ENCODE measurements around the gene SUPT6H. TPM values are rescaled to one million over a fixed set of nuclear protein-coding genes. Genes with fewer than 3 reads are reported as not detected.

Gene SUPT6H
- total and polyA plus RNA-seq, 2 experiments from 2014 or later, result 32.6 to 50.8 TPM

DNA sequence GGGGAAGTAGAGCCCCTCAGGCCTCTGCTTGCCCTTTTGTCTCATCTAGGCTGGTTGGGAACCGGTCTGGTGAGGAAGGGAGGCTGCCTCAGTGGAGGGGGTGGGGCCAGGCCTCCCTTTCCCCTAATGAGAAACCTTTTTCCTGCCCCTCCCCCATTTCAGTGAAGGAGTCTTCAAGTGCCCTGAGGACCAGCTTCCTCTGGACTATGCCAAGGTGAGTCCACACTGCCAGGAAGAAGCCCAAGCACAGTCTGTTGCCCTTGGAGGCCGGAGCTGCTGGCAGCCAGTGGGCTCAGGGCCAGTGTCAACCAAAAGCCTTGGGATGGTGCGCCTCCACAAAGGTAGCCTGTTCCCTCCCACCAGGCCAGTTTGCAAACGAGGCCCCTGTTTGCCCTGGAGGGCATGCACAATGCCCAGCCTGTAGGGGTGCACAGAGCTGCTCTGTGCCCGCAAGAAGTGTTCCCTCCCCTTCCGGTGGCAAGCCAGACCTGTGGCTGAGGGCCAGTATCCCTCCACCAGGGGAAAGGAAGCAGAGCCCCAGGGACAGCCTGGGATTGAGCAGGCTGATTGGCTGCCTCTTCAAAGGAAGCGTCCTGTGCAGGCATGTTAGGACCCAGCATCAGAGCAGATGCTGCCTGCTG lies 85.2 kb downstream of the SUPT6H start:
- Histone ChIP-seq H4K20me1 (ENCODE audit: insufficient read depth, poor library complexity, severe bottlenecking) (peaks cover 49% of the 10 kb centered on the region), H3K36me3 (replicated peaks; ENCODE audit: insufficient read depth, low read depth) (no peaks in the 10 kb centered on the region)

DNA sequence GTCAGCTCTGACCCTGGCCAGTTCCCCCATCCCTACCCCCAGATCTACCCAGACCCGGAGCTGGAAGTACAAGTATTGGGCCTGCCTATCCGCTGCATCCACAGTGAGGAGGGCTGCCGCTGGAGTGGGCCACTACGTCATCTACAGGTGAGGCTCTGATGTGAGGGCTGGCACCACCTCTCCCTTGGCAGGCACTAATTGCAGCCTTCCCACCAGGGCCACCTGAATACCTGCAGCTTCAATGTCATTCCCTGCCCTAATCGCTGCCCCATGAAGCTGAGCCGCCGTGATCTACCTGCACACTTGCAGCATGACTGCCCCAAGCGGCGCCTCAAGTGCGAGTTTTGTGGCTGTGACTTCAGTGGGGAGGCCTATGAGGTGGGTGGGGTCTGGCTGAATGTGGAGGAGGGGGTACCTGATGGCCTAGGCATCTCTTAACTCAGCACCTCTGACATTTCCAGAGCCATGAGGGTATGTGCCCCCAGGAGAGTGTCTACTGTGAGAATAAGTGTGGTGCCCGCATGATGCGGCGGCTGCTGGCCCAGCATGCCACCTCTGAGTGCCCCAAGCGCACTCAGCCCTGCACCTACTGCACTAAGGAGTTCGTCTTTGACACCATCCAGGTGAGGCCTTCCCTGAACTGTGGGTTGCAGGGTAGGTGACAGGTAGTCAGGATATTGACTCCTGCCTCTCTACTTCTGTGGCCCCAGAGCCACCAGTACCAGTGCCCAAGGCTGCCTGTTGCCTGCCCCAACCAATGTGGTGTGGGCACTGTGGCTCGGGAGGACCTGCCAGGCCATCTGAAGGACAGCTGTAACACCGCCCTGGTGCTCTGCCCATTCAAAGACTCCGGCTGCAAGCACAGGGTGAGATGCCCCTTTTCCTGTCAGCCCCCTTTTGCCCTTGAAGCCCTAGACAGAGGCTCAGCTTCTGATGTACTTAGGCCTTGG lies 86.1 kb downstream of the SUPT6H start:
- Histone ChIP-seq H2AFZ (no peak overlapping the region), H3K4me2 (no peak overlapping the region), H3K9me3 (ENCODE audit: low read depth) (no peaks in the 10 kb centered on the region), H3K4me1 (ENCODE audit: insufficient read depth) (peaks cover 23% of the 10 kb centered on the region), H4K20me1 (ENCODE audit: insufficient read depth, poor library complexity, severe bottlenecking) (peaks cover 49% of the 10 kb centered on the region), H3K27ac (peak overlapping the region; percentile 100), H3K79me2 (peaks cover 64% of the 10 kb centered on the region), H3K4me3 (no peak overlapping the region), H3K27me3 (no peaks in the 10 kb centered on the region), H3K9me2 (replicated peaks; ENCODE audit: insufficient read depth) (no peaks in the 10 kb centered on the region), H3K36me3 (replicated peaks; ENCODE audit: insufficient read depth, low read depth) (no peaks in the 10 kb centered on the region)
- DNase-seq (ENCODE audit: low spot score), result no peak
- 92% methylated on average over 18 of the region's 18 CpGs for WGBS (ENCODE audit: low lambda C conversion rate, missing lambda C conversion rate)
- TF ChIP-seq EZH2phosphoT487 (IDR thresholded peaks at IDR 0.05; ENCODE audit: low read depth, severe bottlenecking, unreplicated experiment) (no peak), EZH2 (IDR thresholded peaks at IDR 0.05; ENCODE audit: borderline replicate concordance) (no peak)
- TF ChIP-seq, protein P1, sequence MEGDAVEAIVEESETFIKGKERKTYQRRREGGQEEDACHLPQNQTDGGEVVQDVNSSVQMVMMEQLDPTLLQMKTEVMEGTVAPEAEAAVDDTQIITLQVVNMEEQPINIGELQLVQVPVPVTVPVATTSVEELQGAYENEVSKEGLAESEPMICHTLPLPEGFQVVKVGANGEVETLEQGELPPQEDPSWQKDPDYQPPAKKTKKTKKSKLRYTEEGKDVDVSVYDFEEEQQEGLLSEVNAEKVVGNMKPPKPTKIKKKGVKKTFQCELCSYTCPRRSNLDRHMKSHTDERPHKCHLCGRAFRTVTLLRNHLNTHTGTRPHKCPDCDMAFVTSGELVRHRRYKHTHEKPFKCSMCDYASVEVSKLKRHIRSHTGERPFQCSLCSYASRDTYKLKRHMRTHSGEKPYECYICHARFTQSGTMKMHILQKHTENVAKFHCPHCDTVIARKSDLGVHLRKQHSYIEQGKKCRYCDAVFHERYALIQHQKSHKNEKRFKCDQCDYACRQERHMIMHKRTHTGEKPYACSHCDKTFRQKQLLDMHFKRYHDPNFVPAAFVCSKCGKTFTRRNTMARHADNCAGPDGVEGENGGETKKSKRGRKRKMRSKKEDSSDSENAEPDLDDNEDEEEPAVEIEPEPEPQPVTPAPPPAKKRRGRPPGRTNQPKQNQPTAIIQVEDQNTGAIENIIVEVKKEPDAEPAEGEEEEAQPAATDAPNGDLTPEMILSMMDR (IDR thresholded peaks at IDR 0.05; ENCODE audit: poor library complexity), result no peak

More for the DNA sequence above, 85.2 kb downstream of the SUPT6H start:
- DNase-seq (ENCODE audit: low spot score), result peak; percentile 71
- no peaks in the 10 kb centered on the region for H3K9me3 ChIP-seq (ENCODE audit: low read depth)
- H3K4me3 ChIP-seq, result no peak overlapping the region
- peaks cover 68% of the 10 kb centered on the region for H3K79me2 ChIP-seq
- H3K4me2 ChIP-seq, result peak overlapping the region; percentile 97
- H3K4me1 ChIP-seq (ENCODE audit: insufficient read depth), result peaks cover 30% of the 10 kb centered on the region
- no peak for TF ChIP-seq EZH2 (IDR thresholded peaks at IDR 0.05; ENCODE audit: borderline replicate concordance)
- no peak for TF ChIP-seq EZH2phosphoT487 (IDR thresholded peaks at IDR 0.05; ENCODE audit: low read depth, severe bottlenecking, unreplicated experiment)
- TF ChIP-seq, protein P1 (IDR thresholded peaks at IDR 0.05; ENCODE audit: poor library complexity), result no peak
- no peak overlapping the region for H2AFZ ChIP-seq
- H3K9me2 ChIP-seq (replicated peaks; ENCODE audit: insufficient read depth), result no peaks in the 10 kb centered on the region
- no peaks in the 10 kb centered on the region for H3K27me3 ChIP-seq
- peak overlapping the region; percentile 100 for H3K27ac ChIP-seq
- 72% methylated on average over 7 of the region's 7 CpGs for WGBS (ENCODE audit: low lambda C conversion rate, missing lambda C conversion rate)

DNA sequence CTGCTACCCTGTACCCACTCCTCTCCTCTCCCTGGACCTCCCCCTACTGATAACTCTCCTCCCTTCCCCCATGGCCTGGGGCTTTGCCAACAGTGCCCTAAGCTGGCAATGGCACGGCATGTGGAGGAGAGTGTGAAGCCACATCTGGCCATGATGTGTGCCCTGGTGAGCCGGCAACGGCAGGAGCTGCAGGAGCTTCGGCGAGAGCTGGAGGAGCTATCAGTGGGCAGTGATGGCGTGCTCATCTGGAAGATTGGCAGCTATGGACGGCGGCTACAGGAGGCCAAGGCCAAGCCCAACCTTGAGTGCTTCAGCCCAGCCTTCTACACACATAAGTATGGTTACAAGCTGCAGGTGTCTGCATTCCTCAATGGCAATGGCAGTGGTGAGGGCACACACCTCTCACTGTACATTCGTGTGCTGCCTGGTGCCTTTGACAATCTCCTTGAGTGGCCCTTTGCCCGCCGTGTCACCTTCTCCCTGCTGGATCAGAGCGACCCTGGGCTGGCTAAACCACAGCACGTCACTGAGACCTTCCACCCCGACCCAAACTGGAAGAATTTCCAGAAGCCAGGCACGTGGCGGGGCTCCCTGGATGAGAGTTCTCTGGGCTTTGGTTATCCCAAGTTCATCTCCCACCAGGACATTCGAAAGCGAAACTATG lies 87.0 kb downstream of the SUPT6H start:
- Histone ChIP-seq H3K4me3 (no peak overlapping the region), H3K27ac (peak overlapping the region; percentile 44), H3K9me3 (ENCODE audit: low read depth) (no peaks in the 10 kb centered on the region), H4K20me1 (ENCODE audit: insufficient read depth, poor library complexity, severe bottlenecking) (peaks cover 49% of the 10 kb centered on the region), H3K9me2 (replicated peaks; ENCODE audit: insufficient read depth) (no peaks in the 10 kb centered on the region), H3K79me2 (peaks cover 64% of the 10 kb centered on the region), H3K27me3 (no peaks in the 10 kb centered on the region), H3K36me3 (replicated peaks; ENCODE audit: insufficient read depth, low read depth) (no peaks in the 10 kb centered on the region), H3K4me1 (ENCODE audit: insufficient read depth) (peaks cover 23% of the 10 kb centered on the region), H3K4me2 (no peak overlapping the region), H2AFZ (no peak overlapping the region)
- no peak for TF ChIP-seq EZH2 (IDR thresholded peaks at IDR 0.05; ENCODE audit: borderline replicate concordance)
- TF ChIP-seq EZH2phosphoT487 (IDR thresholded peaks at IDR 0.05; ENCODE audit: low read depth, severe bottlenecking, unreplicated experiment), result no peak
- TF ChIP-seq, protein P1 (IDR thresholded peaks at IDR 0.05; ENCODE audit: poor library complexity), result no peak
- 87% methylated on average over 18 of the region's 18 CpGs for WGBS (ENCODE audit: low lambda C conversion rate, missing lambda C conversion rate)
- no peak for DNase-seq (ENCODE audit: low spot score)

All from hepatocyte (in vitro differentiated cells).